Cardiac fibroblast (primary cell): ENCODE results near the gene CAPN11.
A peak's percentile ranks its signal among the peaks of the same experiment; 100 is the strongest.

Source experiments
- DNase-seq, 2 donors: peaks; one replicate each; pipeline versions ENCODE4 v3.0.0 to v3.0.0-alpha.2; 2010; ENCODE audit warnings: low read depth in 2 of 2
- H3K4me3 ChIP-seq, 2 donors: replicated peaks in 1 of 2; 1 replicate in 1 of 2; 2 replicates in 1 of 2; pipeline ENCODE4 v1.5.1; 2011; ENCODE audit warnings: low read depth in 2 of 2, low read length in 2 of 2, mild to moderate bottlenecking in 2 of 2, moderate library complexity in 1 of 2
- CTCF ChIP-seq: IDR thresholded peaks from one replicate; pipeline ENCODE4 v1.5.1; 2011; ENCODE audit warnings: low read depth, mild to moderate bottlenecking, low read length, inconsistent platforms

CAPN11 gene

DNA sequence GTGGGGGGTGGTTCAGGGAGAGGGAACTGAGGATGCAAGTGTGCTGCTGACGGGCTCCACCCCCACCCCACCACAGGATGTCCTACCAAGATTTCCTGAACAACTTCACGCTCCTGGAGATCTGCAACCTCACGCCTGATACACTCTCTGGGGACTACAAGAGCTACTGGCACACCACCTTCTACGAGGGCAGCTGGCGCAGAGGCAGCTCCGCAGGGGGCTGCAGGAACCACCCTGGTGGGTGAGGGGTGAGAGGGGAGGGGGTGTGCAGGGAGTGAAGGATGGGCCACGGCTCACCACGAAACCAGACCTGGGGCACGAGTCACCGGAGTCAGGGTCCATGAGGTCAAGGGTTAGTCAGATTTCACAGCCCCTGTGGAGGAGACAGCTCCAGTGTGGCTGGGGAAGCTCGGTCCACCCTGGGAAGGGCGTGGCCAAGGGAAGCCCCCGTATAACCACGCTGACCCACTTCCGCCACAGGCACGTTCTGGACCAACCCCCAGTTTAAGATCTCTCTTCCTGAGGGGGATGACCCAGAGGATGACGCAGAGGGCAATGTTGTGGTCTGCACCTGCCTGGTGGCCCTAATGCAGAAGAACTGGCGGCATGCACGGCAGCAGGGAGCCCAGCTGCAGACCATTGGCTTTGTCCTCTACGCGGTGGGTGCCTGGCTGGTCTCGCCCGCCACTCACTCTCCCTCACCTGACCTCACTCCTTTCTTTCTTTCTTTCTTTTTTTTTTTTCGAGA, 18.3 kb downstream of the CAPN11 start:
- TF ChIP-seq CTCF, result no peak
- DNase-seq, result no peak
- no peak overlapping the region for H3K4me3 ChIP-seq

- no peak for TF ChIP-seq CTCF
- peak; percentile 88 to 98 for DNase-seq
- H3K4me3 ChIP-seq, result no peak overlapping the region
Observed at GRCh38 chr6:44177691-44178423, 19.2 kb downstream of the CAPN11 start.

- no peak for TF ChIP-seq CTCF
- no peak for DNase-seq
- H3K4me3 ChIP-seq, result no peak overlapping the region
Observed at GRCh38 chr6:44178424-44179071, 19.9 kb downstream of the CAPN11 start.

DNA sequence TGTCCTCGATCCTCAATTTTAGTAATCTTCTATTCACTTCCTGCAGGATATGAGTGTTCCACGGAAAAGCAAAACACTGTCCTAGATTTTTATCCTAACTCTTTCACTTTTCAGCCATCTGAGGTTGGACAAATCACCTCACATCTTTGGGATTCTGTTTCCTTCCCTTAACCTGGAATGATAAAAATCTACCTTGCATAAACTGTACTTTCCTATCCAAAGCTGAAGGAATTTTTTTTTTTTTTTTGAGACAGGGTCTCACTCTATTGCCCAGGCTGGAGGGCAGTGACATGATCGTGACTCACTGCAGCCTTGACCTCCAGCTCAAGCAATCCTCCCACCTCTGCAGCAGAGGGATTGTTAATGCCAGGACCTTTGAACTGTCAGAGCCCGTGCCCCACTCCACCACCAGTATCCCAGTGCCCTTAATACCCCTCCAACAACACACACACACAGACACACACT, 20.5 kb downstream of the CAPN11 start:
- DNase-seq, result peak in 1 of 2 donors; percentile 22
- no peak overlapping the region for H3K4me3 ChIP-seq
- TF ChIP-seq CTCF, result no peak

GRCh38 chr6:44179648-44180047, 21.0 kb downstream of the CAPN11 start:
- no peak for DNase-seq
- no peak for TF ChIP-seq CTCF
- H3K4me3 ChIP-seq, result no peak overlapping the region

DNA sequence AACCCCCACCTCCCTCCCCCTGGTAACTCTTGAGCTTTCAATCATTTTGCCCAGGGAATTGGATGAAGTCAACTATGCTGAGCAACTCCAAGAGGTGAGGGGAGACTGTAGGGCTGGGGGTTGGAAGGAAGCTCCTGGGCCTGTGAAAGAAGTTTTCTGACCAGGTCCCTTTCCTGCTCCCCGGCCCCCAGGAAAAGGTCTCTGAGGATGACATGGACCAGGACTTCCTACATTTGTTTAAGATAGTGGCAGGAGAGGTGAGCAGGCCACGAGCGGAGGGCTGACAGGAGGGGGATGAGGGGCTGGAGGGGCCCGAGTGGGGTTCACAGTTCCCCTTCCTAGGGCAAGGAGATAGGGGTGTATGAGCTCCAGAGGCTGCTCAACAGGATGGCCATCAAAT, 21.8 kb downstream of the CAPN11 start:
- DNase-seq, result no peak
- no peak overlapping the region for H3K4me3 ChIP-seq
- TF ChIP-seq CTCF, result no peak
